Measurements from ENCODE around the gene SLC35F2. TPM values are rescaled to one million over a fixed set of nuclear protein-coding genes. Genes with fewer than 3 reads are reported as not detected.

SLC35F2 gene
- total and polyA plus RNA-seq, 2 of the 8 experiments (the other 6 are each of a cell fraction or from before 2014, with no cell fraction given): 15.1 to 29.7 TPM

DNA sequence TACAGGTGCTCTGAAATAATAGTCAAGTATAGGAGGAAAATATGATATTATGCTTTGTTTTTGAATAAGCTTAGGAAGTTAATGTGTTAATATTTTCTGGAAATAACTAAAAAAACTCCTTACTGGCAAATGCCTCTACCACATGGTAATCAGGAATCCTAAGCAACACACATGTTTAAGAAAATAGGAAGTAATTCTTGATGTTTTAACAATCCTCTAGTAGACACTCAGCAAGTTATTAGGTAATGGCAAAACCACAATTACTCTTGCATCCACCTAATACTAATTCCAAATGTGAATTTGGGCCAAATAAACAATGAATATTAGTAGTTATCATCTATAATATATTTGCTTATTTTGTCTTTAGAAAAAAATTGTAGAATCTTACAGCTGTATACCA lies 53.6 kb downstream of the SLC35F2 start:
- Histone ChIP-seq H3K4me2 (ENCODE audit: insufficient read depth in 1 of 2, low read depth in 2 of 2, low read length in 2 of 2) (no peak overlapping the region), H3K23ac (ENCODE audit: insufficient read length) (no peak overlapping the region), H2BK12ac (ENCODE audit: low read depth, low read length) (no peak overlapping the region), H4K8ac (ENCODE audit: extremely low read depth, insufficient read depth, low read length) (no peak overlapping the region), H3K27ac (ENCODE audit: low read depth, low read length) (no peak overlapping the region), H3K18ac (ENCODE audit: extremely low read depth, low read length) (no peak overlapping the region), H3K79me2 (ENCODE audit: control insufficient read depth in 1 of 2, insufficient read depth in 2 of 2, low read length in 2 of 2) (no peaks in the 10 kb centered on the region), H3K4me3 (ENCODE audit: extremely low read depth in 1 of 4, insufficient read depth in 2 of 4, low read depth in 3 of 4, low read length in 4 of 4) (no peak overlapping the region), H2BK120ac (replicated peaks; ENCODE audit: low read depth, low read length) (no peak overlapping the region), H2AFZ (ENCODE audit: low read length) (no peak overlapping the region), H4K91ac (replicated peaks; ENCODE audit: insufficient read length, low read length) (no peak overlapping the region), H3K36me3 (ENCODE audit: control insufficient read depth in 2 of 4, insufficient read depth in 4 of 4, low read length in 3 of 4) (peaks cover 0 to 15% (median 3%) of the 10 kb centered on the region in 4 experiments; a peak in 4 of 8 replicates), H2BK20ac (ENCODE audit: low read length) (no peak overlapping the region), H4K20me1 (replicated peaks in 1 of 2; ENCODE audit: control insufficient read depth in 1 of 2, insufficient read depth in 2 of 2, low read length in 2 of 2) (no peaks in the 10 kb centered on the region), H3K9me3 (ENCODE audit: insufficient read depth in 2 of 2, low read depth in 1 of 2, low read length in 1 of 2) (no peaks in the 10 kb centered on the region), H3K27me3 (replicated peaks in 1 of 4; ENCODE audit: control insufficient read depth in 3 of 4, extremely low read depth in 1 of 4, insufficient read depth in 3 of 4, low read length in 3 of 4) (no peaks in the 10 kb centered on the region), H3K4ac (replicated peaks; ENCODE audit: insufficient read length, low read depth, low read length) (no peak overlapping the region), H3K4me1 (replicated peaks in 1 of 4; ENCODE audit: control insufficient read depth in 3 of 4, insufficient read depth in 4 of 4, low read length in 3 of 4) (no peaks in the 10 kb centered on the region), H2BK5ac (ENCODE audit: low read depth, low read length) (no peak overlapping the region), H2BK15ac (ENCODE audit: low read length) (no peak overlapping the region), H2AK5ac (ENCODE audit: low read depth, low read length) (no peak overlapping the region), H3K23me2 (ENCODE audit: low read depth, low read length) (no peaks in the 10 kb centered on the region), H3K14ac (ENCODE audit: insufficient read length) (no peak overlapping the region), H3K9ac (replicated peaks in 1 of 4; ENCODE audit: extremely low read depth in 1 of 4, low read depth in 3 of 4, low read length in 3 of 4) (no peak overlapping the region), H3K79me1 (ENCODE audit: low read depth, low read length) (no peaks in the 10 kb centered on the region), H4K5ac (ENCODE audit: insufficient read length, low read depth, low read length) (no peak overlapping the region), H3K56ac (replicated peaks; ENCODE audit: insufficient read length, low read depth, low read length) (no peak overlapping the region)
- DNase-seq (ENCODE audit: low read depth in 1 of 2, low spot score in 2 of 2) (no peak), FAIRE-seq (no peak)
- ChIA-PET CTCF (ENCODE audit: partially characterized antibody) (interaction anchor here (0.9 to 1.3 kb wide), 3 partner anchors 22 to 195 kb away, joined by 3 to 5 read pairs (median 3); no protein-coding TSS in a partner anchor), POLR2A (ENCODE audit: partially characterized antibody) (no interaction called here)
- TF ChIP-seq POU5F1 (IDR thresholded peaks at IDR 0.05; ENCODE audit: low read depth, low read length) (no peak), NANOG (IDR thresholded peaks at IDR 0.05; ENCODE audit: insufficient read depth, low read depth, low read length, poor library complexity, severe bottlenecking) (no peak), GTF2F1 (IDR thresholded peaks at IDR 0.05; ENCODE audit: borderline replicate concordance, low read depth, low read length) (no peak)

Measured in H1 (cell line).